ENCODE measurements around the gene LSR.

GRCh38 chr19:35249146-35249847 is 495 bp downstream of the LSR start:
- no peak for TF ChIP-seq POLR2A (IDR thresholded peaks at IDR 0.05; ENCODE audit: low read depth, low read length)
- TF ChIP-seq POLR2AphosphoS5 (IDR thresholded peaks at IDR 0.05; ENCODE audit: low read depth, low read length), result no peak

Measured in GM12891 (cell line).